Tibial nerve (tissue), 4 donors: ENCODE results near the gene RAD9B. TPM values are rescaled to one million over a fixed set of nuclear protein-coding genes. Genes with fewer than 3 reads are reported as not detected.
A peak's percentile ranks its signal among the peaks of the same experiment; 100 is the strongest.

Experiments used
- DNase-seq, 2 donors: peaks; one replicate each; pipeline ENCODE4 v3.0.0-alpha.2; 2019; ENCODE audit warnings: low spot score in 2 of 2
- H3K27ac ChIP-seq, 4 donors: fragments of 200-600 bp; sonication (generic) in 3 of 4; one replicate each; pipeline ENCODE4 v1.5.1; 2017 to 2019; ENCODE audit warnings: mild to moderate bottlenecking in 1 of 4
- H3K27me3 ChIP-seq, 2 donors: fragments of 200-600 bp; sonication (generic) in 1 of 2; one replicate each; pipeline versions ENCODE4 v1.5.1 to v1.6.0; 2017 to 2019
- H3K36me3 ChIP-seq, 3 donors: fragments of 200-600 bp; sonication (generic); one replicate each; pipeline ENCODE4 v1.5.1; 2018 to 2019
- H3K4me1 ChIP-seq, 4 donors: fragments of 200-600 bp; sonication (generic) in 3 of 4; one replicate each; pipeline ENCODE4 v1.5.1; 2017 to 2019
- H3K4me3 ChIP-seq, 4 donors: fragments of 200-600 bp; sonication (generic) in 3 of 4; one replicate each; pipeline ENCODE4 v1.5.1; 2017 to 2019; ENCODE audit warnings: mild to moderate bottlenecking in 1 of 4, moderate library complexity in 1 of 4
- H3K9me3 ChIP-seq, 4 donors: fragments of 200-600 bp; sonication (generic) in 3 of 4; one replicate each; pipeline ENCODE4 v1.5.1; 2017 to 2019
- CTCF ChIP-seq, 5 experiments: fragments of 200-600 bp in 3 of 5; fragments of 450-650 bp in 2 of 5; sonication (generic) in 3 of 5; IDR thresholded peaks; one replicate each; pipeline ENCODE4 v1.5.1; 2016 to 2019; ENCODE audit warnings: antibody characterized with exemption in 5 of 5, mild to moderate bottlenecking in 3 of 5, moderate library complexity in 2 of 5
- EP300 ChIP-seq, 2 donors: sonication (generic); formaldehyde crosslinking; IDR thresholded peaks; one replicate each; pipeline ENCODE4 v1.6.1; 2017; ENCODE audit warnings: antibody characterized with exemption in 2 of 2, mild to moderate bottlenecking in 1 of 2
- POLR2A ChIP-seq, 2 donors: fragments of 450-650 bp; IDR thresholded peaks; one replicate each; pipeline ENCODE4 v1.6.1; 2017; ENCODE audit warnings: antibody characterized with exemption in 2 of 2, mild to moderate bottlenecking in 2 of 2, moderate library complexity in 2 of 2
- WGBS, 2 donors: methylation state at CpG; one replicate each; pipeline ENCODE4 v1.1.5; 2018; 5-methylcytosine and 5-hydroxymethylcytosine counted together
- total RNA-seq, 4 donors: library from RNA; depleted of rRNA; stranded (reverse); fragments of >200 nt; gene quantifications; one replicate each; pipeline ENCODE4 v1.1.0, GENCODE V29; 2016

The RAD9B gene
- total RNA-seq, 4 donors from 2014 or later = 0.30 to 2.4 (median 0.71) TPM

- H3K4me1 ChIP-seq = peaks cover 3 to 43% (median 22%) of the 10 kb centered on the region in 4 donors
- no peaks in the 10 kb centered on the region for H3K9me3 ChIP-seq
- no peaks in the 10 kb centered on the region for H3K27me3 ChIP-seq
- H3K27ac ChIP-seq = no peak overlapping the region
- no peak overlapping the region for H3K4me3 ChIP-seq
- DNase-seq = no peak
- no peak for TF ChIP-seq EP300 (IDR thresholded peaks at IDR 0.05)
- no peak for TF ChIP-seq POLR2A (IDR thresholded peaks at IDR 0.05)
- no peak for TF ChIP-seq CTCF (IDR thresholded peaks at IDR 0.05)
- peaks cover 0 to 26% (median 0%) of the 10 kb centered on the region in 3 donors for H3K36me3 ChIP-seq
- WGBS, 2 donors = 58 to 61% methylated on average over 4 of the region's 4 CpGs
These were observed 3.0 kb upstream of the RAD9B start for GRCh38 chr12:110498984-110499706.

GRCh38 chr12:110501399-110501751 lies 756 bp upstream of the RAD9B start:
- Histone ChIP-seq H3K4me1 (peaks cover 3 to 43% (median 22%) of the 10 kb centered on the region in 4 donors), H3K27ac (peak overlapping the region; percentile 85 to 98 (median 92)), H3K9me3 (no peaks in the 10 kb centered on the region), H3K4me3 (peak overlapping the region; percentile 89 to 100 (median 94)), H3K36me3 (peaks cover 0 to 5% (median 0%) of the 10 kb centered on the region in 3 donors), H3K27me3 (no peaks in the 10 kb centered on the region)
- no peak for TF ChIP-seq CTCF (IDR thresholded peaks at IDR 0.05)
- no peak for TF ChIP-seq EP300 (IDR thresholded peaks at IDR 0.05)
- 0% methylated on average over 11 to 17 of the region's 17 CpGs for WGBS, 2 donors
- peak in 1 of 2 donors; percentile 25 for DNase-seq

- no peak overlapping the region for H3K4me3 ChIP-seq
- no peaks in the 10 kb centered on the region for H3K36me3 ChIP-seq
- H3K9me3 ChIP-seq = no peaks in the 10 kb centered on the region
- WGBS, 2 donors = 80 to 88% methylated on average over 1 of the region's 1 CpG
- DNase-seq = no peak
- TF ChIP-seq CTCF (IDR thresholded peaks at IDR 0.05) = no peak
- TF ChIP-seq EP300 (IDR thresholded peaks at IDR 0.05) = no peak
- no peak for TF ChIP-seq POLR2A (IDR thresholded peaks at IDR 0.05)
- H3K27me3 ChIP-seq = no peaks in the 10 kb centered on the region
- H3K4me1 ChIP-seq = peaks cover 3 to 36% (median 21%) of the 10 kb centered on the region in 4 donors
- H3K27ac ChIP-seq = no peak overlapping the region
These were observed 1.3 kb downstream of the RAD9B start for GRCh38 chr12:110503432-110503831.

- no peak overlapping the region for H3K4me3 ChIP-seq
- no peak for DNase-seq
- H3K4me1 ChIP-seq = peaks cover 3 to 17% (median 9%) of the 10 kb centered on the region in 4 donors
- whole genome bisulfite sequencing, 2 donors = 74 to 77% methylated on average over 3 of the region's 3 CpGs
- H3K36me3 ChIP-seq = no peaks in the 10 kb centered on the region
- no peaks in the 10 kb centered on the region for H3K27me3 ChIP-seq
- H3K9me3 ChIP-seq = no peaks in the 10 kb centered on the region
- H3K27ac ChIP-seq = no peak overlapping the region
- TF ChIP-seq POLR2A (IDR thresholded peaks at IDR 0.05) (no peak), EP300 (IDR thresholded peaks at IDR 0.05) (no peak), CTCF (IDR thresholded peaks at IDR 0.05) (no peak)
These were observed 3.2 kb downstream of the RAD9B start for GRCh38 chr12:110505332-110505731.

GRCh38 chr12:110508071-110508586 lies 6.0 kb downstream of the RAD9B start:
- TF ChIP-seq CTCF (IDR thresholded peaks at IDR 0.05) = no peak
- Histone ChIP-seq H3K27ac (no peak overlapping the region), H3K4me3 (no peak overlapping the region), H3K36me3 (no peaks in the 10 kb centered on the region), H3K4me1 (peaks cover 0 to 6% (median 0%) of the 10 kb centered on the region in 4 donors), H3K27me3 (no peaks in the 10 kb centered on the region), H3K9me3 (no peaks in the 10 kb centered on the region)
- DNase-seq = no peak
- WGBS, 2 donors = 88 to 90% methylated on average over 4 of the region's 4 CpGs
